Uterus (tissue), 2 donors: ENCODE results near the gene PCLO.

Experiments used
- POLR2A ChIP-seq, 2 donors: fragments of 450-650 bp; IDR thresholded peaks; one replicate each; pipeline ENCODE4 v1.6.1; 2016; ENCODE audit warnings: antibody characterized with exemption in 2 of 2, mild to moderate bottlenecking in 1 of 2, moderate library complexity in 1 of 2
- TF ChIP-seq, protein P1 (sequence below), 4 experiments: fragments of 200-600 bp in 2 of 4; fragments of 450-650 bp in 2 of 4; sonication (generic) in 2 of 4; IDR thresholded peaks; one replicate each; pipeline ENCODE4 v1.5.1; 2016 to 2019; ENCODE audit warnings: antibody characterized with exemption in 4 of 4, mild to moderate bottlenecking in 2 of 4, moderate library complexity in 1 of 4

DNA sequence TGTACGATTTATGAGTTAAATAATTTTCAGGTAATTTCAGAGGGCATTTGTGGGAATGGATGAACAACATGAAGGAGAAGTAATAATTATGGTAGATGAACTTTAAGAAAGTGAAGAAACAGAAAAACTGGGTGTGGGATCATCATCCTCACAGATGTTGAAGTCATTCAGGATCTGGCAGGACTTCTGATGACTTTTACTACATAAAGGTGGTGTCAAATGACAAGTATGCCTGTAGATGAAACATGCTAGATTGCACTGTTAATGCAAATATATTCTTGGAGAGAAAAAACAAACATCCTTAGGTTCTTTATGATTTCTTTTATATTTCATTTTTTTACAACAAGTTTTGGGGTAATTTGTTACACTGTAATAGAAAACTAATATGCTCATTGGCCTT, 230.2 kb downstream of the PCLO start:
- no peak for TF ChIP-seq POLR2A (IDR thresholded peaks at IDR 0.05)
- TF ChIP-seq, protein P1, sequence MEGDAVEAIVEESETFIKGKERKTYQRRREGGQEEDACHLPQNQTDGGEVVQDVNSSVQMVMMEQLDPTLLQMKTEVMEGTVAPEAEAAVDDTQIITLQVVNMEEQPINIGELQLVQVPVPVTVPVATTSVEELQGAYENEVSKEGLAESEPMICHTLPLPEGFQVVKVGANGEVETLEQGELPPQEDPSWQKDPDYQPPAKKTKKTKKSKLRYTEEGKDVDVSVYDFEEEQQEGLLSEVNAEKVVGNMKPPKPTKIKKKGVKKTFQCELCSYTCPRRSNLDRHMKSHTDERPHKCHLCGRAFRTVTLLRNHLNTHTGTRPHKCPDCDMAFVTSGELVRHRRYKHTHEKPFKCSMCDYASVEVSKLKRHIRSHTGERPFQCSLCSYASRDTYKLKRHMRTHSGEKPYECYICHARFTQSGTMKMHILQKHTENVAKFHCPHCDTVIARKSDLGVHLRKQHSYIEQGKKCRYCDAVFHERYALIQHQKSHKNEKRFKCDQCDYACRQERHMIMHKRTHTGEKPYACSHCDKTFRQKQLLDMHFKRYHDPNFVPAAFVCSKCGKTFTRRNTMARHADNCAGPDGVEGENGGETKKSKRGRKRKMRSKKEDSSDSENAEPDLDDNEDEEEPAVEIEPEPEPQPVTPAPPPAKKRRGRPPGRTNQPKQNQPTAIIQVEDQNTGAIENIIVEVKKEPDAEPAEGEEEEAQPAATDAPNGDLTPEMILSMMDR (IDR thresholded peaks at IDR 0.05) = no peak
